Endothelial cell of umbilical vein (primary cell): ENCODE measurements around the gene KRT12. TPM values are rescaled to one million over a fixed set of nuclear protein-coding genes. Genes with fewer than 3 reads are reported as not detected.

Experiments used
- BruUV-seq: library from RNA; stranded (reverse); fragments of 400-500 nt; replicated peaks from 2 replicates; lab custom pipeline; 2021; lab: Mats Ljungman, UMichigan
- CTCF ChIA-PET: fragments of 300-600, 350-600 bp; sonication (Branson Sonifier 250); formaldehyde crosslinking; loops from one replicate; lab custom pipeline; 2021; ENCODE audit warnings: antibody characterized with exemption, inconsistent platforms; lab: Charles Lee
- POLR2A ChIA-PET: fragments of 300-600, 350-600 bp; sonication (Branson Sonifier 250); formaldehyde crosslinking; loops from one replicate; lab custom pipeline; 2021; ENCODE audit warnings: antibody characterized with exemption, inconsistent platforms; lab: Charles Lee
- DNase-seq: peaks from one replicate; pipeline ENCODE4 v3.0.0-alpha.2; 2011; ENCODE audit warnings: low read depth, low spot score
- FAIRE-seq: peaks from 2 replicates; lab custom pipeline; 2011; peaks lifted over from hg19 to GRCh38; lab: Jason Lieb, UNC
- H2AFZ ChIP-seq: 2 replicates; pipeline ENCODE4 v1.6.0; 2012; ENCODE audit warnings: low read depth, low read length, control low read depth, inconsistent platforms
- H3K27ac ChIP-seq: 2 replicates; pipeline ENCODE4 v1.5.1; 2011; ENCODE audit warnings: low read depth, mild to moderate bottlenecking, control low read depth, low read length, moderate library complexity; ENCODE audit not compliant: insufficient read depth
- H3K27me3 ChIP-seq, 2 experiments: 2 replicates each; pipeline versions ENCODE4 v1.6.0 to v1.6.1; 2011; ENCODE audit warnings: low read length in 2 of 2, mixed read lengths in 1 of 2; ENCODE audit not compliant: control insufficient read depth in 2 of 2, insufficient read depth in 2 of 2
- H3K36me3 ChIP-seq, 2 experiments: 2 replicates in 1 of 2; 3 replicates in 1 of 2; pipeline ENCODE4 v1.5.1; 2011; ENCODE audit warnings: low read length in 2 of 2, mild to moderate bottlenecking in 1 of 2, moderate library complexity in 1 of 2; ENCODE audit not compliant: control insufficient read depth in 2 of 2, insufficient read depth in 2 of 2; ENCODE audit errors: extremely low read depth in 1 of 2
- H3K4me1 ChIP-seq: 3 replicates; pipeline ENCODE4 v1.5.1; 2011; ENCODE audit warnings: mild to moderate bottlenecking, low read length; ENCODE audit not compliant: control insufficient read depth, insufficient read depth; ENCODE audit errors: extremely low read depth
- H3K4me2 ChIP-seq: 2 replicates; pipeline ENCODE4 v1.6.1; 2011; ENCODE audit warnings: low read length, control low read depth, mixed read lengths; ENCODE audit not compliant: insufficient read depth
- H3K4me3 ChIP-seq, 3 experiments: fragments of 200-600 bp in 1 of 3; sonication (generic), shearing (Covaris generic) in 1 of 3; replicated peaks in 1 of 3; 2 replicates each; pipeline ENCODE4 v1.5.1; 2011 to 2016; ENCODE audit warnings: control low read depth in 3 of 3, low read length in 3 of 3, mild to moderate bottlenecking in 2 of 3, inconsistent platforms in 1 of 3, low read depth in 1 of 3, moderate library complexity in 1 of 3; ENCODE audit not compliant: insufficient read depth in 1 of 3
- H3K79me2 ChIP-seq: 2 replicates; pipeline ENCODE4 v1.6.0; 2012; ENCODE audit warnings: low read length, inconsistent platforms; ENCODE audit not compliant: control insufficient read depth, insufficient read depth
- H3K9ac ChIP-seq: replicated peaks from 2 replicates; pipeline ENCODE3; 2011; ENCODE audit warnings: low read length, control low read depth; ENCODE audit not compliant: insufficient read depth; ENCODE audit errors: extremely low read depth
- H3K9me1 ChIP-seq: replicated peaks from 3 replicates; pipeline ENCODE4 v1.6.0; 2011; ENCODE audit warnings: mild to moderate bottlenecking, low read length; ENCODE audit not compliant: control insufficient read depth, insufficient read depth; ENCODE audit errors: extremely low read depth
- H3K9me3 ChIP-seq: replicated peaks from 2 replicates; pipeline ENCODE4 v1.5.1; 2012; ENCODE audit warnings: low read length, inconsistent platforms; ENCODE audit not compliant: control insufficient read depth, insufficient read depth
- H4K20me1 ChIP-seq: replicated peaks from 2 replicates; pipeline ENCODE3; 2011; ENCODE audit warnings: mild to moderate bottlenecking, low read length; ENCODE audit not compliant: control insufficient read depth, insufficient read depth; ENCODE audit errors: extremely low read depth
- FOS ChIP-seq: IDR thresholded peaks from 2 replicates; pipeline ENCODE4 v1.6.1; 2011; ENCODE audit warnings: mild to moderate bottlenecking, low read length, moderate library complexity, borderline replicate concordance; ENCODE audit not compliant: insufficient read depth
- JUN ChIP-seq: IDR thresholded peaks from 2 replicates; pipeline ENCODE4 v1.6.1; 2011; ENCODE audit warnings: borderline replicate concordance, low read depth; ENCODE audit not compliant: insufficient read length, insufficient read depth
- POLR2A ChIP-seq: IDR thresholded peaks from 2 replicates; pipeline ENCODE4 v1.6.1; 2012; ENCODE audit warnings: low read depth, mild to moderate bottlenecking, control low read depth, low read length
- dilution Hi-C: fragments of 300-500 bp; cut with MboI; formaldehyde crosslinking; loops from one replicate; pipeline ENCODE4 v1.15.0; 2019; ENCODE audit warnings: low sequenced_read_pairs; ENCODE audit not compliant: extremely low pct_ligation_motif_present
- intact Hi-C: fragments of 100-400 bp; cut with micrococcal nuclease; formaldehyde crosslinking; loops from one replicate; pipeline ENCODE4 v1.10.0; 2022
- polyA plus RNA-seq, 4 experiments: library from polyadenylated mRNA; depleted of rRNA in 3 of 4; stranded (reverse) in 3 of 4; unstranded in 1 of 4; fragments of >200 nt; gene quantifications; 2 replicates each; pipeline versions ENCODE4 v1.2.1 to v1.2.3, GENCODE V29; 2011 to 2012; ENCODE audit warnings: missing spikeins in 1 of 4
- total RNA-seq: library from RNA; stranded (reverse); gene quantifications from 2 replicates; pipeline ENCODE4 v1.2.3, GENCODE V29; 2021
- TF ChIP-seq, protein P1 (sequence below), 2 donors: IDR thresholded peaks; 1 replicate in 1 of 2; 2 replicates in 1 of 2; pipeline ENCODE4 v1.5.1; 2011; ENCODE audit warnings: low read length in 2 of 2, mild to moderate bottlenecking in 2 of 2, moderate library complexity in 2 of 2, control low read depth in 1 of 2, inconsistent platforms in 1 of 2, low read depth in 1 of 2; ENCODE audit not compliant: insufficient read depth in 1 of 2; ENCODE audit errors: extremely low read depth in 1 of 2

Gene KRT12
- total and polyA plus RNA-seq, 2 donors (not counting 3 experiments of a cell fraction or from before 2014, with no cell fraction given): not detected

DNA sequence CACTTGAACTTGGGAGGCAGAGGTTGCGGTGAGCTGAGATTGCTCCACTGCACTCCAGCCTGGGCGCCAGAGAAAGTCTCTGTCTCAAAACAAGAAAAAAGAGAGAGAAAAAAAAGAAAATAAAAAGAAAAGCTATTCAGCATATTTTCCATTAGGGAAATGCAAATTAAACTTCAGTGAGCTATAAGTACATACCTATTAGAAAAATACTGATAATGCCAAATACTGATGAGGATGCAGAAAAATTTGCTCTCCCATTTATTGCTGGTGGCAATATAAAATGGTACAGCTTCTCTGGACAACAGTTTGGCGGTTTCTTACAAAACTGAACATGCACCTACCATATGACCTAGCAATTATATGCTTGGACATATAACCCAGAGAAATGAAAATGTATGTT lies 54.4 kb downstream of the KRT12 start:
- TF ChIP-seq, protein P1, sequence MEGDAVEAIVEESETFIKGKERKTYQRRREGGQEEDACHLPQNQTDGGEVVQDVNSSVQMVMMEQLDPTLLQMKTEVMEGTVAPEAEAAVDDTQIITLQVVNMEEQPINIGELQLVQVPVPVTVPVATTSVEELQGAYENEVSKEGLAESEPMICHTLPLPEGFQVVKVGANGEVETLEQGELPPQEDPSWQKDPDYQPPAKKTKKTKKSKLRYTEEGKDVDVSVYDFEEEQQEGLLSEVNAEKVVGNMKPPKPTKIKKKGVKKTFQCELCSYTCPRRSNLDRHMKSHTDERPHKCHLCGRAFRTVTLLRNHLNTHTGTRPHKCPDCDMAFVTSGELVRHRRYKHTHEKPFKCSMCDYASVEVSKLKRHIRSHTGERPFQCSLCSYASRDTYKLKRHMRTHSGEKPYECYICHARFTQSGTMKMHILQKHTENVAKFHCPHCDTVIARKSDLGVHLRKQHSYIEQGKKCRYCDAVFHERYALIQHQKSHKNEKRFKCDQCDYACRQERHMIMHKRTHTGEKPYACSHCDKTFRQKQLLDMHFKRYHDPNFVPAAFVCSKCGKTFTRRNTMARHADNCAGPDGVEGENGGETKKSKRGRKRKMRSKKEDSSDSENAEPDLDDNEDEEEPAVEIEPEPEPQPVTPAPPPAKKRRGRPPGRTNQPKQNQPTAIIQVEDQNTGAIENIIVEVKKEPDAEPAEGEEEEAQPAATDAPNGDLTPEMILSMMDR (IDR thresholded peaks at IDR 0.05; ENCODE audit: extremely low read depth in 1 of 2, insufficient read depth in 1 of 2, low read depth in 1 of 2, low read length in 2 of 2): no peak
- no peak for TF ChIP-seq FOS
- no peak for TF ChIP-seq JUN
- TF ChIP-seq POLR2A: no peak
- FAIRE-seq (no peak), DNase-seq (no peak)
- H4K20me1 ChIP-seq: no peaks in the 10 kb centered on the region
- no peak overlapping the region for H3K4me2 ChIP-seq
- no TSS peak for BruUV-seq
- no peak overlapping the region for H3K27ac ChIP-seq
- no peak overlapping the region for H2AFZ ChIP-seq
- H3K36me3 ChIP-seq: peaks cover 0 to 2% of the 10 kb centered on the region in 2 experiments
- no peaks in the 10 kb centered on the region for H3K9me1 ChIP-seq
- no peaks in the 10 kb centered on the region for H3K79me2 ChIP-seq
- no peak overlapping the region for H3K4me3 ChIP-seq
- peaks cover 4 to 7% of the 10 kb centered on the region in 2 experiments for H3K27me3 ChIP-seq
- no peaks in the 10 kb centered on the region for H3K9me3 ChIP-seq
- no peak overlapping the region for H3K9ac ChIP-seq
- dilution Hi-C loops: no loop called here
- POLR2A ChIA-PET: no interaction called here
- H3K4me1 ChIP-seq: peaks cover 9% of the 10 kb centered on the region
- CTCF ChIA-PET: no interaction called here
- intact Hi-C loops: no loop called here

Other genes starting within 250 kb of the KRT12 start
- 120 and 127 TPM in 2 replicates for gene SMARCE1, start 219.4 kb downstream of the KRT12 start, total RNA-seq
- gene SMARCE1, start 219.4 kb downstream of the KRT12 start, polyA plus RNA-seq: 21.5 and 28.4 TPM in 2 replicates
- gene KRT222, start 202.0 kb downstream of the KRT12 start, total RNA-seq: not detected in 2 replicates
- gene KRT222, start 202.0 kb downstream of the KRT12 start, polyA plus RNA-seq: not detected in 2 replicates
- gene KRT24, start 163.5 kb downstream of the KRT12 start, total RNA-seq: not detected in 2 replicates
- not detected in 2 replicates for gene KRT24, start 163.5 kb downstream of the KRT12 start, polyA plus RNA-seq
- not detected in 2 replicates for gene KRT25, start 111.9 kb downstream of the KRT12 start, total RNA-seq
- gene KRT25, start 111.9 kb downstream of the KRT12 start, polyA plus RNA-seq: not detected in 2 replicates
- not detected in 2 replicates for gene KRT26, start 95.0 kb downstream of the KRT12 start, total RNA-seq
- gene KRT26, start 95.0 kb downstream of the KRT12 start, polyA plus RNA-seq: not detected in 2 replicates
- not detected in 2 replicates for gene KRT27, start 84.7 kb downstream of the KRT12 start, total RNA-seq
- not detected in 2 replicates for gene KRT27, start 84.7 kb downstream of the KRT12 start, polyA plus RNA-seq
- gene KRT28, start 67.3 kb downstream of the KRT12 start, total RNA-seq: not detected in 2 replicates
- gene KRT28, start 67.3 kb downstream of the KRT12 start, polyA plus RNA-seq: not detected in 2 replicates
- gene KRT10, start 44.6 kb downstream of the KRT12 start, total RNA-seq: 51.4 and 55.6 TPM in 2 replicates
- 5.1 and 5.4 TPM in 2 replicates for gene KRT10, start 44.6 kb downstream of the KRT12 start, polyA plus RNA-seq
- gene KRT20, start 18.0 kb upstream of the KRT12 start, total RNA-seq: not detected in 2 replicates
- gene KRT20, start 18.0 kb upstream of the KRT12 start, polyA plus RNA-seq: not detected in 2 replicates
- gene KRT23, start 70.4 kb upstream of the KRT12 start, total RNA-seq: not detected in 2 replicates
- not detected in 2 replicates for gene KRT23, start 70.4 kb upstream of the KRT12 start, polyA plus RNA-seq
- not detected in 2 replicates for gene KRT39, start 99.7 kb upstream of the KRT12 start, total RNA-seq
- not detected in 2 replicates for gene KRT39, start 99.7 kb upstream of the KRT12 start, polyA plus RNA-seq
- gene KRT40, start 117.1 kb upstream of the KRT12 start, total RNA-seq: not detected in 2 replicates
- not detected in 2 replicates for gene KRT40, start 117.1 kb upstream of the KRT12 start, polyA plus RNA-seq
- not detected in 2 replicates for gene KRTAP3-3, start 126.9 kb upstream of the KRT12 start, total RNA-seq
- not detected in 2 replicates for gene KRTAP3-3, start 126.9 kb upstream of the KRT12 start, polyA plus RNA-seq
- gene KRTAP3-2, start 132.7 kb upstream of the KRT12 start, total RNA-seq: not detected in 2 replicates
- gene KRTAP3-2, start 132.7 kb upstream of the KRT12 start, polyA plus RNA-seq: not detected in 2 replicates
- not detected in 2 replicates for gene KRTAP3-1, start 141.9 kb upstream of the KRT12 start, total RNA-seq
- not detected in 2 replicates for gene KRTAP3-1, start 141.9 kb upstream of the KRT12 start, polyA plus RNA-seq
- gene KRTAP1-5, start 160.0 kb upstream of the KRT12 start, total RNA-seq: not detected in 2 replicates
- not detected in 2 replicates for gene KRTAP1-5, start 160.0 kb upstream of the KRT12 start, polyA plus RNA-seq
- not detected in 2 replicates for gene KRTAP1-4, start 163.0 kb upstream of the KRT12 start, total RNA-seq
- gene KRTAP1-4, start 163.0 kb upstream of the KRT12 start, polyA plus RNA-seq: not detected in 2 replicates
- not detected in 2 replicates for gene KRTAP1-3, start 167.7 kb upstream of the KRT12 start, total RNA-seq
- gene KRTAP1-3, start 167.7 kb upstream of the KRT12 start, polyA plus RNA-seq: not detected in 2 replicates
- not detected in 2 replicates for gene KRTAP1-1, start 174.2 kb upstream of the KRT12 start, total RNA-seq
- not detected in 2 replicates for gene KRTAP1-1, start 174.2 kb upstream of the KRT12 start, polyA plus RNA-seq
- gene KRTAP2-1, start 180.1 kb upstream of the KRT12 start, total RNA-seq: not detected in 2 replicates
- not detected in 2 replicates for gene KRTAP2-1, start 180.1 kb upstream of the KRT12 start, polyA plus RNA-seq
- not detected in 2 replicates for gene KRTAP2-2, start 188.0 kb upstream of the KRT12 start, total RNA-seq
- not detected in 2 replicates for gene KRTAP2-2, start 188.0 kb upstream of the KRT12 start, polyA plus RNA-seq
- gene KRTAP2-3, start 192.9 kb upstream of the KRT12 start, total RNA-seq: not detected in 2 replicates
- gene KRTAP2-3, start 192.9 kb upstream of the KRT12 start, polyA plus RNA-seq: not detected in 2 replicates
- not detected in 2 replicates for gene KRTAP2-4, start 198.7 kb upstream of the KRT12 start, total RNA-seq
- gene KRTAP2-4, start 198.7 kb upstream of the KRT12 start, polyA plus RNA-seq: not detected in 2 replicates
- gene KRTAP4-7, start 216.9 kb upstream of the KRT12 start, total RNA-seq: not detected in 2 replicates
- not detected in 2 replicates for gene KRTAP4-7, start 216.9 kb upstream of the KRT12 start, polyA plus RNA-seq
- gene KRTAP4-8, start 230.9 kb upstream of the KRT12 start, total RNA-seq: not detected in 2 replicates
- not detected in 2 replicates for gene KRTAP4-8, start 230.9 kb upstream of the KRT12 start, polyA plus RNA-seq
- not detected in 2 replicates for gene KRTAP4-16, start 235.0 kb upstream of the KRT12 start, total RNA-seq
- not detected in 2 replicates for gene KRTAP4-16, start 235.0 kb upstream of the KRT12 start, polyA plus RNA-seq
- not detected in 2 replicates for gene KRTAP4-9, start 238.2 kb upstream of the KRT12 start, total RNA-seq
- gene KRTAP4-9, start 238.2 kb upstream of the KRT12 start, polyA plus RNA-seq: not detected in 2 replicates